ENCODE measurements around the gene CCDC116.
"Not testable (repeated sequence)": the region's sequence is repeated elsewhere in the genome, so short reads cannot be mapped to it uniquely, and the experiment has no call there.

The CCDC116 gene

GRCh38 chr22:21632931-21633330 lies 371 bp downstream of the CCDC116 start:
- no peak for DNase-seq

- no peak for DNase-seq
Observed at GRCh38 chr22:21633481-21633880, 921 bp downstream of the CCDC116 start.

- DNase-seq, result no peak
Observed at GRCh38 chr22:21634081-21634480, 1.5 kb downstream of the CCDC116 start.

GRCh38 chr22:21634844-21635243 lies 2.3 kb downstream of the CCDC116 start:
- DNase-seq, result no peak

GRCh38 chr22:21635771-21636510 lies 3.4 kb downstream of the CCDC116 start:
- DNase-seq, result no peak

- DNase-seq, result no peak
Observed at GRCh38 chr22:21636629-21637218, 4.2 kb downstream of the CCDC116 start.

- not testable (repeated sequence) for DNase-seq
Observed at GRCh38 chr22:21637450-21637849, 4.9 kb downstream of the CCDC116 start.

- no peak for DNase-seq
Observed at GRCh38 chr22:21639359-21639758, 6.8 kb downstream of the CCDC116 start.

- no peak for DNase-seq
Observed at GRCh38 chr22:21640810-21641209, 8.2 kb downstream of the CCDC116 start.

- no peak for DNase-seq
Observed at GRCh38 chr22:21641417-21641788, 8.8 kb downstream of the CCDC116 start.

- peak; percentile 94 for DNase-seq
Observed at GRCh38 chr22:21641789-21642583, 9.4 kb downstream of the CCDC116 start, which contains the start of gene SDF2L1. TSS of gene SDF2L1 (plus strand) at chr22:21642302. CDS start at chr22:21642337, 35 bp downstream.

- DNase-seq, result peak; percentile 23
Observed at GRCh38 chr22:21642584-21643448, 10.3 kb downstream of the CCDC116 start.

GRCh38 chr22:21643533-21644357 lies 11.2 kb downstream of the CCDC116 start:
- DNase-seq, result no peak

- DNase-seq, result not testable (repeated sequence)
Observed at GRCh38 chr22:21645513-21645912, 13.0 kb downstream of the CCDC116 start.

- peak; percentile 57 for DNase-seq
Observed at GRCh38 chr22:21646608-21647590, 14.3 kb downstream of the CCDC116 start.

- DNase-seq, result no peak
Observed at GRCh38 chr22:21650280-21650679, 17.7 kb downstream of the CCDC116 start.

- no peak for DNase-seq
Observed at GRCh38 chr22:21650823-21651520, 18.4 kb downstream of the CCDC116 start.

GRCh38 chr22:21651521-21652009 lies 19.0 kb downstream of the CCDC116 start:
- DNase-seq, result no peak

- DNase-seq, result peak; percentile 42
Observed at GRCh38 chr22:21652010-21652546, 19.5 kb downstream of the CCDC116 start.
